OCI-LY1 (cell line): ENCODE results near the gene RHOJ.

ENCODE experiments used
- H2AFZ ChIP-seq: fragments of 200-600 bp; sonication (generic), shearing (Covaris generic); 2 replicates; pipeline ENCODE4 v1.6.0; 2014; ENCODE audit warnings: antibody characterized with exemption, mild to moderate bottlenecking, low read length
- H3F3A ChIP-seq: fragments of 200-600 bp; sonication (generic), shearing (Covaris generic); 2 replicates; pipeline ENCODE4 v1.6.0; 2014; ENCODE audit warnings: mild to moderate bottlenecking, antibody characterized with exemption, low read length, moderate library complexity; ENCODE audit not compliant: insufficient read depth
- H3K27ac ChIP-seq: fragments of 200-600 bp; sonication (generic); 2 replicates; pipeline ENCODE4 v1.5.1; 2014; ENCODE audit warnings: low read length, mixed run types, mild to moderate bottlenecking, low read depth; ENCODE audit not compliant: poor library complexity, severe bottlenecking
- H3K27me3 ChIP-seq: fragments of 200-600 bp; sonication (generic); 2 replicates; pipeline ENCODE4 v1.6.0; 2014; ENCODE audit warnings: antibody characterized with exemption, mild to moderate bottlenecking, low read length, moderate library complexity; ENCODE audit not compliant: insufficient read depth
- H3K36me3 ChIP-seq: fragments of 200-600 bp; sonication (generic); 2 replicates; pipeline ENCODE4 v1.6.1; 2014; ENCODE audit warnings: mild to moderate bottlenecking, antibody characterized with exemption, low read length, moderate library complexity, mixed read lengths; ENCODE audit not compliant: insufficient read depth
- H3K4me1 ChIP-seq: fragments of 200-600 bp; sonication (generic); 2 replicates; pipeline ENCODE4 v1.5.1; 2014; ENCODE audit warnings: mild to moderate bottlenecking, low read length, moderate library complexity; ENCODE audit not compliant: insufficient read depth, severe bottlenecking
- H3K4me2 ChIP-seq: fragments of 200-600 bp; sonication (generic), shearing (Covaris generic); 2 replicates; pipeline ENCODE4 v1.6.1; 2014; ENCODE audit warnings: low read length
- H3K4me3 ChIP-seq: fragments of 200-600 bp; sonication (generic); 2 replicates; pipeline ENCODE4 v1.5.1; 2014; ENCODE audit warnings: low read length, low read depth, mild to moderate bottlenecking, mixed read lengths; ENCODE audit not compliant: poor library complexity, severe bottlenecking
- H3K79me2 ChIP-seq: fragments of 200-600 bp; shearing (Covaris generic); 2 replicates; pipeline ENCODE4 v1.6.1; 2016; ENCODE audit warnings: mixed run types, low read length, mixed read lengths; ENCODE audit not compliant: insufficient read depth
- H3K9ac ChIP-seq: fragments of 200-600 bp; sonication (generic), shearing (Covaris generic); 2 replicates; pipeline ENCODE4 v1.6.1; 2014; ENCODE audit warnings: mild to moderate bottlenecking, low read length, mixed read lengths
- H3K9me2 ChIP-seq: fragments of 200-600 bp; sonication (generic), shearing (Covaris generic); 2 replicates; pipeline ENCODE4 v1.6.1; 2014; ENCODE audit warnings: low read depth, mild to moderate bottlenecking, low read length, mixed read lengths
- H3K9me3 ChIP-seq: fragments of 200-600 bp; shearing (Covaris generic); 2 replicates; pipeline ENCODE4 v1.6.1; 2014; ENCODE audit warnings: low read length, mixed read lengths
- H4K20me1 ChIP-seq: fragments of 200-600 bp; sonication (generic), shearing (Covaris generic); 2 replicates; pipeline ENCODE4 v1.6.0; 2016; ENCODE audit warnings: mild to moderate bottlenecking, low read length; ENCODE audit not compliant: insufficient read depth
- EZH2 ChIP-seq: fragments of 200-600 bp; sonication (generic), shearing (Covaris generic); IDR thresholded peaks from 2 replicates; pipeline ENCODE4 v1.8.0; 2017; ENCODE audit warnings: borderline replicate concordance, mixed run types, mild to moderate bottlenecking, antibody characterized with exemption, low read length, moderate library complexity, mixed read lengths
- TF ChIP-seq, protein P1 (sequence below): fragments of 200-600 bp; sonication (generic), shearing (Covaris generic); IDR thresholded peaks from 2 replicates; pipeline ENCODE4 v1.5.1; 2017; ENCODE audit warnings: mild to moderate bottlenecking, antibody characterized with exemption, low read length, moderate library complexity, mixed read lengths

The RHOJ gene

DNA sequence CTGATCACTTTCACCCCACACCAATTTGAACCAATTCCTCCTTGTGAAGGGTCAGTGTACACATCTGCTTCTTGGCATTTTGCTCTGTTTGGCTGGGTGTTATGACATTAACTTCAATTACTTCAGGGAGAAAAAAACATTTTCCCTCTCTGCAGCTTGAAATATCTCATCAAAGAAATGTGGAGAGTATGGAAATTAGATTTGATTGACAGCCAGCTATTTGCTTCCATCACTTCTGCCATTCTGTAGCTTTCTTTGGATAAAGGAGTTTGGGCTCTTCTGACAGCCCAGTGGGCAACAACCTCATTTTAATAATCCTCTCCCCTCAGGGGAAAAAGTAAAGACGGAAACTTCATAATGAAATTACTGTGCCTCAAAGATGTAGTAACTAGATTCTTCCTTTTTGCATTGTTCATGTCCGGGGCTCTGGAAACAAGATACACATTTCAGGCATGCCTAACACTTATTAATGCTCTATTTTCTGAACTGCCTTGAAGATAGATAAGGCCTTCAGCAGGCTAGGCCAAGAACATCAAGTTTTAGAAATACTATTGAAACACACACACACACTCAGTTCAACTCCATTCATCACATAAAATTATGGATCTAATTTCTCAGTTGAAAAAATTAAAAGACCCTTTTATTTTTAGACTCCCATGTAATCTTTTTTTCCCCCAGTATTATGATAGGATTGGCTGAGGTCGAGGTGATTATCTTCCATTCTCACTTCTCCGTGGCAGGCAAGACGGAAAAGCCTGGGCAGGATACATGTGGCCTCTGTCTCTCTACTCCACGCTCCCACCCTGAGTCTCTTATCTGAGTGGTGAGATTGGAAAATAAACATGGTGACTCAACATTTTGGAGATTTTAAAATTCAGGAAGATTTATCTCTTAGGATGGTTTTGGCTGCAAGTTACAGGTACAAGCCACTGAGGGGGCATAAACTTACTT, 124.8 kb downstream of the RHOJ start:
- Histone ChIP-seq H3K9me2 (no peaks in the 10 kb centered on the region), H3K27ac (no peak overlapping the region), H3K4me1 (no peaks in the 10 kb centered on the region), H3K79me2 (no peaks in the 10 kb centered on the region), H3K9me3 (no peaks in the 10 kb centered on the region), H3K36me3 (no peaks in the 10 kb centered on the region), H3K4me2 (no peak overlapping the region), H2AFZ (no peak overlapping the region), H4K20me1 (no peaks in the 10 kb centered on the region), H3K27me3 (no peaks in the 10 kb centered on the region), H3K9ac (no peak overlapping the region), H3K4me3 (no peak overlapping the region), H3F3A (no peaks in the 10 kb centered on the region)
- no peak for TF ChIP-seq EZH2
- TF ChIP-seq, protein P1, sequence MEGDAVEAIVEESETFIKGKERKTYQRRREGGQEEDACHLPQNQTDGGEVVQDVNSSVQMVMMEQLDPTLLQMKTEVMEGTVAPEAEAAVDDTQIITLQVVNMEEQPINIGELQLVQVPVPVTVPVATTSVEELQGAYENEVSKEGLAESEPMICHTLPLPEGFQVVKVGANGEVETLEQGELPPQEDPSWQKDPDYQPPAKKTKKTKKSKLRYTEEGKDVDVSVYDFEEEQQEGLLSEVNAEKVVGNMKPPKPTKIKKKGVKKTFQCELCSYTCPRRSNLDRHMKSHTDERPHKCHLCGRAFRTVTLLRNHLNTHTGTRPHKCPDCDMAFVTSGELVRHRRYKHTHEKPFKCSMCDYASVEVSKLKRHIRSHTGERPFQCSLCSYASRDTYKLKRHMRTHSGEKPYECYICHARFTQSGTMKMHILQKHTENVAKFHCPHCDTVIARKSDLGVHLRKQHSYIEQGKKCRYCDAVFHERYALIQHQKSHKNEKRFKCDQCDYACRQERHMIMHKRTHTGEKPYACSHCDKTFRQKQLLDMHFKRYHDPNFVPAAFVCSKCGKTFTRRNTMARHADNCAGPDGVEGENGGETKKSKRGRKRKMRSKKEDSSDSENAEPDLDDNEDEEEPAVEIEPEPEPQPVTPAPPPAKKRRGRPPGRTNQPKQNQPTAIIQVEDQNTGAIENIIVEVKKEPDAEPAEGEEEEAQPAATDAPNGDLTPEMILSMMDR, result no peak

DNA sequence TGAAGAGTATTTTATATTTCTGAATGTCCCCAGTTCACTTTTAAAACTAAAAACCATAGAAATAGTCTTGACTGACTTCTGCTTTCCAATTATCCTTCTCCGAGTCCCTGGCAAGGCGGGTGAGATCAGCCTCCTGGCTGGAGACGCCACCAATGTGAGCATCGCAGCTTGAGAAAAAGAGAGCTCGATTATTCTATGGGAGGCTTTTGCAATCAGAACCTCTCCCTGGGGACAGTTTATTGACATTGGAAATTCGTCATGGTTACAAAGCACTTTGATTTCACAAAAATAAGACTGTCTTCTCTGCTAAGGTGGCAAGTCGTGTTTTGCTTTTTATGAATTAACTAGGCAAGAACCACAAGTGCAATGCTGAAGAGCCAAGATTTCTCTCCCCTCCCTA, 138.1 kb downstream of the RHOJ start:
- no peaks in the 10 kb centered on the region for H3F3A ChIP-seq
- H3K9me3 ChIP-seq, result no peaks in the 10 kb centered on the region
- no peaks in the 10 kb centered on the region for H3K9me2 ChIP-seq
- no peak for TF ChIP-seq EZH2
- TF ChIP-seq, protein P1, result no peak
- no peak overlapping the region for H3K4me3 ChIP-seq
- no peaks in the 10 kb centered on the region for H4K20me1 ChIP-seq
- H3K4me2 ChIP-seq, result no peak overlapping the region
- no peaks in the 10 kb centered on the region for H3K79me2 ChIP-seq
- no peak overlapping the region for H2AFZ ChIP-seq
- H3K27ac ChIP-seq, result no peak overlapping the region
- no peaks in the 10 kb centered on the region for H3K27me3 ChIP-seq
- H3K4me1 ChIP-seq, result no peaks in the 10 kb centered on the region
- no peak overlapping the region for H3K9ac ChIP-seq
- no peaks in the 10 kb centered on the region for H3K36me3 ChIP-seq
